C4-2B (cell line): ENCODE results near the gene COL13A1.

Experiments
- CTCF ChIP-seq: fragments of 450-650 bp; conservative IDR thresholded peaks from 2 replicates; pipeline ENCODE4 v1.5.1; 2017; ENCODE audit warnings: mild to moderate bottlenecking
- ZFX ChIP-seq: fragments of 450-650 bp; IDR thresholded peaks from 2 replicates; pipeline ENCODE4 v1.6.1; 2017

- no peak; the same call in 1 of the 2 replicates for TF ChIP-seq CTCF
- no peak for TF ChIP-seq ZFX
These were observed 133.1 kb downstream of the COL13A1 start for GRCh38 chr10:69934768-69935167.
